GM12878 (cell line): ENCODE measurements around the gene SLCO4A1.

Experiments used
- CEBPB ChIP-seq, 2 experiments: fragments of 150-350 bp in 1 of 2; IDR thresholded peaks; 2 replicates each; pipeline ENCODE4 v1.6.1; 2012 to 2014; ENCODE audit warnings: low read depth in 2 of 2, low read length in 2 of 2, borderline replicate concordance in 1 of 2, inconsistent platforms in 1 of 2
- CREB1 ChIP-seq: IDR thresholded peaks from 2 replicates; pipeline ENCODE4 v1.6.1; 2012; ENCODE audit warnings: low read depth, mild to moderate bottlenecking, inconsistent platforms
- ETV6 ChIP-seq, 2 experiments: fragments of 450-650 bp in 1 of 2; IDR thresholded peaks in 1 of 2; conservative IDR thresholded peaks in 1 of 2; 2 replicates each; pipeline ENCODE4 v1.6.1; 2014; ENCODE audit warnings: antibody characterized with exemption in 1 of 2, borderline replicate concordance in 1 of 2, low read depth in 1 of 2, mild to moderate bottlenecking in 1 of 2, moderate library complexity in 1 of 2
- FOXM1 ChIP-seq: IDR thresholded peaks from 2 replicates; pipeline ENCODE4 v1.6.1; 2012; ENCODE audit warnings: low read depth, mild to moderate bottlenecking, inconsistent platforms, low read length, moderate library complexity
- HDAC2 ChIP-seq: fragments of 200-600 bp; sonication (generic); IDR thresholded peaks from 2 replicates; pipeline ENCODE4 v1.6.1; 2017
- HDAC6 ChIP-seq: fragments of 200-600 bp; sonication (generic); IDR thresholded peaks from one replicate; pipeline ENCODE4 v1.8.0; 2017; ENCODE audit warnings: antibody characterized with exemption; ENCODE audit not compliant: unreplicated experiment
- IRF4 ChIP-seq: IDR thresholded peaks from 2 replicates; pipeline ENCODE4 v1.6.1; 2011; ENCODE audit warnings: low read depth, low read length
- NR2C2 ChIP-seq: IDR thresholded peaks from 2 replicates; pipeline ENCODE4 v1.6.1; 2011; ENCODE audit warnings: borderline replicate concordance, low read depth; ENCODE audit not compliant: control insufficient read depth, insufficient read length
- POLR2A ChIP-seq: IDR thresholded peaks from 2 replicates; pipeline ENCODE4 v1.6.1; 2011; ENCODE audit warnings: low read depth, mild to moderate bottlenecking, low read length
- SMARCA5 ChIP-seq: fragments of 450-650 bp; IDR thresholded peaks from 2 replicates; pipeline ENCODE4 v1.6.1; 2017; ENCODE audit warnings: mild to moderate bottlenecking
- SRF ChIP-seq, 2 experiments: IDR thresholded peaks; 2 replicates each; pipeline ENCODE4 v1.6.1; 2011; ENCODE audit warnings: low read depth in 2 of 2, low read length in 2 of 2, mild to moderate bottlenecking in 1 of 2, moderate library complexity in 1 of 2
- STAT1 ChIP-seq: fragments of 450-650 bp; conservative IDR thresholded peaks from 2 replicates; pipeline ENCODE4 v1.6.1; 2014; ENCODE audit warnings: antibody characterized with exemption, mild to moderate bottlenecking
- TF ChIP-seq, protein P1 (sequence below), 3 experiments: IDR thresholded peaks in 2 of 3; conservative IDR thresholded peaks in 1 of 3; 2 replicates each; pipeline ENCODE4 v1.5.1; 2011; ENCODE audit warnings: low read depth in 3 of 3, low read length in 3 of 3, mild to moderate bottlenecking in 3 of 3, control low read depth in 2 of 3, moderate library complexity in 2 of 3, inconsistent platforms in 1 of 3, mixed read lengths in 1 of 3; ENCODE audit not compliant: control insufficient read depth in 2 of 3, insufficient read depth in 1 of 3; ENCODE audit errors: extremely low read depth in 1 of 3

DNA sequence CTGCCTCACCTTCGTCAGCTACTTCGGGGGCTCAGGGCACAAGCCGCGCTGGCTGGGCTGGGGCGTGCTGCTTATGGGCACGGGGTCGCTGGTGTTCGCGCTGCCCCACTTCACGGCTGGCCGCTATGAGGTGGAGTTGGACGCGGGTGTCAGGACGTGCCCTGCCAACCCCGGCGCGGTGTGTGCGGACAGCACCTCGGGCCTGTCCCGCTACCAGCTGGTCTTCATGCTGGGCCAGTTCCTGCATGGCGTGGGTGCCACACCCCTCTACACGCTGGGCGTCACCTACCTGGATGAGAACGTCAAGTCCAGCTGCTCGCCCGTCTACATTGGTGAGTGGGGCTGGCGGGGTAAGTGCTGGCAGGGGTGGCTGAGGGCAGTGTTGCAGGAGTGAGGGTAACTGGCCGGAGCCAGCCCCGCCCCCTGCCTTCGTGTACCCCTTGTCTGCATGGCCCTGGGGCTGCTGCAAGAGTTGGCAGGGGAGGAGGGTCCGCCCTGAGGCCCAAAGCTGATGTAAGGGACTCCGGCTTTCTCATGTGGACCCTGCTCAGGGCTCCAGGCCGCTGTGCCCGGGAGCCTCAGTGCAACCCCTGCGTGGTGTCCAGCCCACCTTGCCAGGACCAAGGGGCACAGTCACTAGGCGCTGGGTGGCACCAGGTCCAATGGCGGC, 14.8 kb downstream of the SLCO4A1 start:
- TF ChIP-seq, protein P1, sequence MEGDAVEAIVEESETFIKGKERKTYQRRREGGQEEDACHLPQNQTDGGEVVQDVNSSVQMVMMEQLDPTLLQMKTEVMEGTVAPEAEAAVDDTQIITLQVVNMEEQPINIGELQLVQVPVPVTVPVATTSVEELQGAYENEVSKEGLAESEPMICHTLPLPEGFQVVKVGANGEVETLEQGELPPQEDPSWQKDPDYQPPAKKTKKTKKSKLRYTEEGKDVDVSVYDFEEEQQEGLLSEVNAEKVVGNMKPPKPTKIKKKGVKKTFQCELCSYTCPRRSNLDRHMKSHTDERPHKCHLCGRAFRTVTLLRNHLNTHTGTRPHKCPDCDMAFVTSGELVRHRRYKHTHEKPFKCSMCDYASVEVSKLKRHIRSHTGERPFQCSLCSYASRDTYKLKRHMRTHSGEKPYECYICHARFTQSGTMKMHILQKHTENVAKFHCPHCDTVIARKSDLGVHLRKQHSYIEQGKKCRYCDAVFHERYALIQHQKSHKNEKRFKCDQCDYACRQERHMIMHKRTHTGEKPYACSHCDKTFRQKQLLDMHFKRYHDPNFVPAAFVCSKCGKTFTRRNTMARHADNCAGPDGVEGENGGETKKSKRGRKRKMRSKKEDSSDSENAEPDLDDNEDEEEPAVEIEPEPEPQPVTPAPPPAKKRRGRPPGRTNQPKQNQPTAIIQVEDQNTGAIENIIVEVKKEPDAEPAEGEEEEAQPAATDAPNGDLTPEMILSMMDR (IDR thresholded peaks at IDR 0.05 in 2 of 3, conservative IDR thresholded peaks at IDR 0.05 in 1 of 3; ENCODE audit: control insufficient read depth in 2 of 3, extremely low read depth in 1 of 3, insufficient read depth in 1 of 3, low read depth in 3 of 3, low read length in 3 of 3), result no peak
- TF ChIP-seq FOXM1 (no peak), SMARCA5 (no peak), CEBPB (IDR thresholded peaks at IDR 0.05; ENCODE audit: borderline replicate concordance in 1 of 2, low read depth in 2 of 2, low read length in 2 of 2) (no peak), HDAC6 (no peak), ETV6 (conservative IDR thresholded peaks at IDR 0.05 in 1 of 2, IDR thresholded peaks at IDR 0.05 in 1 of 2; ENCODE audit: borderline replicate concordance in 1 of 2, low read depth in 1 of 2) (no peak), NR2C2 (no peak), IRF4 (no peak), HDAC2 (no peak), SRF (IDR thresholded peaks at IDR 0.05; ENCODE audit: low read depth in 2 of 2, low read length in 2 of 2) (no peak), STAT1 (no peak), CREB1 (no peak), POLR2A (no peak)
